Large intestine (tissue), 3 donors: ENCODE results near the gene EML2. TPM values are rescaled to one million over a fixed set of nuclear protein-coding genes. Genes with fewer than 3 reads are reported as not detected.

ENCODE experiments used
- DNase-seq, 2 donors: peaks; one replicate each; pipeline versions ENCODE4 v3.0.0 to v3.0.0-alpha.2; 2013
- H3K27ac ChIP-seq: one replicate; pipeline ENCODE4 v1.5.1; 2013; ENCODE audit warnings: low read length
- H3K27me3 ChIP-seq: 2 replicates; pipeline ENCODE4 v1.6.1; 2013; ENCODE audit warnings: low read length; ENCODE audit not compliant: control insufficient read depth, insufficient read depth
- H3K36me3 ChIP-seq: 2 replicates; pipeline ENCODE4 v1.6.1; 2013; ENCODE audit warnings: low read length; ENCODE audit not compliant: control insufficient read depth, insufficient read depth
- H3K4me1 ChIP-seq: one replicate; pipeline ENCODE4 v1.6.1; 2013; ENCODE audit warnings: low read length; ENCODE audit not compliant: control insufficient read depth, insufficient read depth
- H3K4me3 ChIP-seq: one replicate; pipeline ENCODE4 v1.5.1; 2013; ENCODE audit warnings: low read length
- H3K9me3 ChIP-seq: one replicate; pipeline ENCODE4 v1.6.1; 2013; ENCODE audit warnings: mild to moderate bottlenecking, low read depth, low read length, moderate library complexity; ENCODE audit not compliant: control insufficient read depth
- WGBS: methylation state at CpG from one replicate; pipeline ENCODE4 v1.1.5; 2013; ENCODE audit warnings: low lambda C conversion rate; ENCODE audit not compliant: insufficient coverage; 5-methylcytosine and 5-hydroxymethylcytosine counted together
- polyA plus RNA-seq: library from polyadenylated mRNA; unstranded; fragments of 120-200 nt; gene quantifications from one replicate; pipeline ENCODE4 v1.2.1, GENCODE V29; 2013

EML2 gene
- polyA plus RNA-seq, 1 donor = 24.4 TPM

DNA sequence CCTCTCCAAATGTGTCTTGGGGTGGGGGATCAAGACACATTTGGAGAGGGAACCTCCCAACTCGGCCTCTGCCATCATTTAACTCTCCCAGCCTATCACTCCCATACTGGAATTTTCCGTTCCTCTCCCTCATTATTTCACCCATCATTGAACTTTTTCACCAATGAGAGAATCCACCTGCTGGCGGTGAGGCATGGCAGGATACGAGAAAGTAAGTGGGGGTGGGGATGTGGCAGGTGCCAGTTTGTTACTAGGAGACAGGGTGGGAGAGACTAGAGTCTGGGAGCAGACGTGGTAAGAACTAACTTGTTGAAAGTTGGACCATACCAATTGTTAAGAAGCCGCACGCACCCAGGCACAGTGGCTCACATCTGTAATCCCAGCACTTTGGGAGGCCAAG lies 35.7 kb upstream of the EML2 start:
- WGBS = 60% methylated on average over 1 of the region's 7 CpGs
- H3K4me3 ChIP-seq = no peak overlapping the region
- peaks cover 58% of the 10 kb centered on the region for H3K27me3 ChIP-seq

DNA sequence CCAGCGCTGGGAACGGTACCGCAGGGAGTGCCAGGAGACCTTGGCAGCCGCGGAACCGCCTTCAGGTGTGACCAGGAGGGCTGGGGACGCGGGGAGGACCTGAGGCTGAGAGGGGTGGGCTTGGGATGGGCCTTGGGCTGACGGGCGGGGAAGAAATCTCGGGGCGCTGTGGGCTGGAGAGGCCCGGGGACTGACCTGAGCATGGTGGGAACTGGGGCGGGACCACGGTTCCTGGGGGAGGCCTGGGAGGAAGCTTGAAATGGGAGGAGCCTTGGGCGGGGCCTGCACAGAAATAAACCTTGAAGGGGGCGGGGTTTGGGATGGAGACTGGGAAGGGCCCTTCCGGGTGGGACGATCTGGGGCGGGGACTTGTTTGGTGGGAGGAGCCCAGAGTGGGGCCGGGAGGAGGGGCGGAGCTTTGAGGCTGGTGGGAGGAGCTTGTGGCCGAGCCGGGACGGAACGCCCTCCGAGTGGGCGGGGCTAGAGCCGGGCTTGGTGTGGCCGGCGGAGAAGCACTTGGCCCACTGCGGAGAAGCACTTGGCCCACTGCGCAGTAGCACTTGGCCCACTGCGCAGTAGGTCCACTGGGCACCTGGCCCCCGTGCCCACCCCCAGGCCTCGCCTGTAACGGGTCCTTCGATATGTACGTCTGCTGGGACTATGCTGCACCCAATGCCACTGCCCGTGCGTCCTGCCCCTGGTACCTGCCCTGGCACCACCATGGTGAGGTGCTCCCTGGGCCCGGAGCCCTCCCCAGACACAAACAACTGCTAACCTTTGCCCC lies 31.7 kb upstream of the EML2 start:
- Histone ChIP-seq H3K36me3 (no peaks in the 10 kb centered on the region), H3K9me3 (peaks cover 5% of the 10 kb centered on the region), H3K4me1 (peaks cover 30% of the 10 kb centered on the region), H3K27me3 (peaks cover 67% of the 10 kb centered on the region), H3K4me3 (peak overlapping the region; percentile 33), H3K27ac (no peak overlapping the region)
- WGBS = no CpG with 5 or more reads among the region's 42 CpGs
- DNase-seq = peak; percentile 55 to 75

More for the DNA sequence above, 35.7 kb upstream of the EML2 start:
- Histone ChIP-seq H3K4me1 (peaks cover 23% of the 10 kb centered on the region), H3K36me3 (no peaks in the 10 kb centered on the region), H3K9me3 (peaks cover 5% of the 10 kb centered on the region), H3K27ac (no peak overlapping the region)
- DNase-seq = no peak

DNA sequence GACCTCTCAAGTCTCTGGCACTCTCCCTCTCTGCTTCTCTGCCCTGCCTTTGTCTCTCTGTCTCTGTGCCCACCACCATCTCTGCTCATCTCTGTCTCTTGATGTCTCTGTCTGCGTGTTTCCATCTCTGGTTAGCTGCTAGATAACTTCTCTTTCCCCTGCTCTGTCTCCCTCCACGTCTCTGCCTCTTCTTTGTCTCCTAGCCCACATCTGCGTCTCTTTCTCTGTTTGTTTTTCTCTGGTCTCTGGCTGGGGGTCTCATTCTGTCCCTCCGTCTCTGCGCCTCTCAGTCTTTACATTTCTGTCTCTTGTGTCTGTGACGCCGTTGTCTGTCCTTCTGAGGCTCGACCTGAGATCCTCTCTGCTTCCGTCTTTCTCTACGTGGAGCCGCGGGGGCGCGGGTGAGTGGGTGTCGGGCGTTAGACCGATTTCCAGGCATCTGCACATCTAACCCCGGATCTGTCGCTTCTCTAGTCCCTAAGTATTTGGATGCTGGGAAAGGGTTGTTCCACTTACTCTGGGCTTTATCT lies 29.2 kb upstream of the EML2 start:
- peaks cover 30% of the 10 kb centered on the region for H3K4me1 ChIP-seq
- 0% methylated on average over 3 of the region's 19 CpGs for WGBS
- no peaks in the 10 kb centered on the region for H3K36me3 ChIP-seq
- H3K4me3 ChIP-seq = peak overlapping the region; percentile 25
- peaks cover 5% of the 10 kb centered on the region for H3K9me3 ChIP-seq
- DNase-seq = peak in 1 of 2 donors; percentile 27
- H3K27me3 ChIP-seq = peaks cover 56% of the 10 kb centered on the region
- H3K27ac ChIP-seq = no peak overlapping the region

DNA sequence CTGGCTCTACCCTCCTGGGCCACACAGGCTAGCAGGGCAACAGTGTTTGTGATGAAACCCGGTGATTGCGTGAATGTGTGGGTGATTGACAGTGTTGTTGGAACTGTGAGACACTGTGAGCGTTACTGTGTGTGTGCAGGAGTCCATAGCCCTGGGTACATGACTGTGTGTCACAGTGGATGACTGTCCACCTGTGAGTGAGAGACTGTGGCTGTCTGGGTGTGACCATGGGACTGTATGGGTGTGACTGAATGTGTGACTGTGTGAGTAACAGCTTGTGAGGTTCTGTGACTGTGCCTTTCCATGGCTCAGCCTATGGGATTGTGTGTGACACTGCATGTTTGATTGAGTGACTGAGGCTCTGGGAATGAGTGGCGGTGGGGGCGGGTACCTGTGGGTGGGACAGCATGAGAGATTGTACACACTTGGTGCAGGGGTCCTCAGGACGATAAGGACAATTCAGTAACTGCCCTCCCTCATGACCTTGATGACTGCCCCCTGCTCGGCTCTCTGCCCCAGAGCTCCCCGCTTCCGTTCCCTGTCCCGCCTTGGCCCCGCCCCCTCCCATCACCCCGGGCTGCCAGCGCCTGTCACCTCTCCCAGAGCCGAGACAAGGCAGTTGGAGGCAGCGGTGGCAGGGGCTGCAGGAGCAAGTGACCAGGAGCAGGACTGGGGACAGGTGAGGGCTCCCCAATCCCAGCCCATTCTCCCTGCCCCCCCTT lies 28.6 kb upstream of the EML2 start, which contains the start of gene GIPR:
TSS of gene GIPR (plus strand) at position 602 of the 722 bp plus-strand sequence. CDS start 1,300 bp downstream, outside the sequence.
- Histone ChIP-seq H3K9me3 (peaks cover 5% of the 10 kb centered on the region), H3K27ac (no peak within 1 kb of the TSS), H3K4me1 (peaks cover 30% of the 10 kb centered on the region), H3K27me3 (peaks cover 54% of the 10 kb centered on the region), H3K4me3 (peak within 1 kb of the TSS; percentile 25), H3K36me3 (no peaks in the 10 kb centered on the region)
- no CpG with 5 or more reads among the region's 15 CpGs for WGBS
- peak in 1 of 2 donors; percentile 62 for DNase-seq

DNA sequence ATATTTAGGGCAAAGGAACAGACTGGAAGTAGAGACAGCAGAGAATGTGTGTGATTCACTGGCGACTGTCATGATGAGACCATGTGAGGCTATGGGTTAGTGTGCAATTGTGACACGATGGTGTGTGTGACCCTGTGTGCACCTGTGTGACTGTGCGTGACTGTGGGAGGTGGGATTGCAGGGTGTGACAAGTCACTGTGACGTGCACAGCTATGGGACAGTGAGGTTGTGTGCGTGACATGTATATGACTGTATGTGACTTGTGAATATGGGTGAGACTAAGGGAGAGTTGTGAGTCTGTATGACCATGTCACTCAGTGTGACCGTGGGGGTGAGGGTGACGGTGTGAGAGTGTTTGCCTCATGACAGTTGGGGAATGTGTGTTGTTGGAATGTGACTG lies 25.4 kb upstream of the EML2 start:
- peaks cover 39% of the 10 kb centered on the region for H3K27me3 ChIP-seq

DNA sequence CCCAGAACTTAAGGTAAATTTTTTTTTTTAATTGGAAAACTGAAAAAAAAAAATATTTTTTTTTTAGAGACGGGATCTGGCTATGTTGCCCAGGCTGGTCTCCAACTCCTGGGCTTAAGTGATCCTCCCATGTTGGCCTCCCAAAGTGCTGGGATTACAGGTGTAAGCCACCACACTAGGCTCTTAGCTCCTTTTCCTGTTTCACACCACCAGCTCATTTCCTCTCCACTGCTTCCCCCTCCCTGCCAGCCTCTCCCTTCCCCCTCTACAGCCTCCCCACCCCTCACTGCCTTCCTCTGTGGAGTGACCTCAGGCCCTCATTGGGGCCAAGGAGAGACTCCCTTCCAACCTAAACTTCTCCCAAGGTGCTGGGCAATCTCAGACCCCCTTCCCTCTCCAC lies 24.6 kb upstream of the EML2 start:
- WGBS = no CpG with 5 or more reads among the region's 1 CpG
- H3K4me1 ChIP-seq = peaks cover 12% of the 10 kb centered on the region
- H3K9me3 ChIP-seq = no peaks in the 10 kb centered on the region
- no peak for DNase-seq
- H3K36me3 ChIP-seq = no peaks in the 10 kb centered on the region
- H3K27me3 ChIP-seq = peaks cover 36% of the 10 kb centered on the region
- no peak overlapping the region for H3K27ac ChIP-seq
- H3K4me3 ChIP-seq = no peak overlapping the region

More for the DNA sequence above, 25.4 kb upstream of the EML2 start:
- Histone ChIP-seq H3K4me1 (peaks cover 20% of the 10 kb centered on the region), H3K9me3 (no peaks in the 10 kb centered on the region), H3K4me3 (no peak overlapping the region), H3K36me3 (no peaks in the 10 kb centered on the region), H3K27ac (no peak overlapping the region)
- WGBS = 100% methylated on average over 1 of the region's 7 CpGs
- DNase-seq = no peak

DNA sequence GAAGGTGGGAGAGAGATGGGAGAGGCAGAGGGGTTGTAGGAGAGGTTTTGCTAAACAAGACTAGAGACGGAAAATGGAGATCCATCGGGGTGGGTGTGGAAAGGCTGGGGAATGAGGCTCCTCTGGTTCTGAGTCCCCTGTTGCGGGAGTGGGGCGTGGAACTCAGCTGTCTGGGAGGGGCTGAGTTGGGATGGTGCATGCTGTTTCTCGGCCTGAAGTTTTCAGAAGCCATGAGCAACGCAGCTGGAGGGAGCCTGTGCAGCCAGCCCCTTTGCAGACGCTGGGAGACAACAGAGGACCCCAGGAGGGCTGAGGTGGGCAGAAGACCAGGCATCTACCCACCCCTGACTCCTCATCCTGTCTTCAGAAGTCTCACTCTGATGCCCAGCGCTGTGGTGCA lies 21.4 kb upstream of the EML2 start:
- whole genome bisulfite sequencing = no CpG with 5 or more reads among the region's 8 CpGs
- H3K27me3 ChIP-seq = peaks cover 21% of the 10 kb centered on the region

DNA sequence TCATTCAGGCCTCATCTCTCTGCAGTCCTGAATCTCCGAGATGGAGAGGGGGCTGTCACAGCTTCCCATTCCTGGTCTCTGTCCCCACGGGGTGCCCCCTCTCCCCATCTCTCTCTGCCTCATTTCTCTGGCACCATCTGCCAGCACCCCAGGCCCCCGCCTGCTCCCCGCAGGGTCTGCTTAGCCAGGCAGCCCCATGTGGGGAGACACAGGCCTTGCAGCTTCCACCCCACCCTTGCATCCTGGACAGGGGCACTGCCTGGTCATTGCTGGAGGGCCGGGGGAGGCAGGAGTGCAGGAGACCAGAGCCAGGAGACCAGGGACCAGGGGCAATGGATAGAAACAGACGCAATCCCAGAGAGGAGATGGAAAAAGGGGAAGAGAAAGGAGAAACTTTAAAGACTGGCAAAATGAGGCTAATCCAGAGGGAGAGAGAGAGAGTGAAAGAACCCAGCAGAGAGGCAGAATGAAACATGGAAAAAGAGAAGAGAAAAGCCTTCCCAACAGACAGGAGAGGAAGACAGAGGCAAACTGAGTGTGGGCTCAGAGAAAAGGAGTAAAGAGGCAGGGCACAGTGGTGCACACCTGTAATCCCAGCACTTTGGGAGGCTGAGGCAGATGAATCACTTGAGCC lies 20.0 kb upstream of the EML2 start:
- H3K27me3 ChIP-seq = peaks cover 21% of the 10 kb centered on the region
- no peak for DNase-seq
- no peak overlapping the region for H3K4me3 ChIP-seq
- H3K36me3 ChIP-seq = no peaks in the 10 kb centered on the region
- no peaks in the 10 kb centered on the region for H3K9me3 ChIP-seq
- no peaks in the 10 kb centered on the region for H3K4me1 ChIP-seq
- H3K27ac ChIP-seq = no peak overlapping the region
- 87% methylated on average over 2 of the region's 6 CpGs for WGBS

More for the DNA sequence above, 21.4 kb upstream of the EML2 start:
- no peak overlapping the region for H3K27ac ChIP-seq
- no peak overlapping the region for H3K4me3 ChIP-seq
- H3K36me3 ChIP-seq = no peaks in the 10 kb centered on the region
- DNase-seq = no peak
- no peaks in the 10 kb centered on the region for H3K9me3 ChIP-seq
- H3K4me1 ChIP-seq = no peaks in the 10 kb centered on the region

DNA sequence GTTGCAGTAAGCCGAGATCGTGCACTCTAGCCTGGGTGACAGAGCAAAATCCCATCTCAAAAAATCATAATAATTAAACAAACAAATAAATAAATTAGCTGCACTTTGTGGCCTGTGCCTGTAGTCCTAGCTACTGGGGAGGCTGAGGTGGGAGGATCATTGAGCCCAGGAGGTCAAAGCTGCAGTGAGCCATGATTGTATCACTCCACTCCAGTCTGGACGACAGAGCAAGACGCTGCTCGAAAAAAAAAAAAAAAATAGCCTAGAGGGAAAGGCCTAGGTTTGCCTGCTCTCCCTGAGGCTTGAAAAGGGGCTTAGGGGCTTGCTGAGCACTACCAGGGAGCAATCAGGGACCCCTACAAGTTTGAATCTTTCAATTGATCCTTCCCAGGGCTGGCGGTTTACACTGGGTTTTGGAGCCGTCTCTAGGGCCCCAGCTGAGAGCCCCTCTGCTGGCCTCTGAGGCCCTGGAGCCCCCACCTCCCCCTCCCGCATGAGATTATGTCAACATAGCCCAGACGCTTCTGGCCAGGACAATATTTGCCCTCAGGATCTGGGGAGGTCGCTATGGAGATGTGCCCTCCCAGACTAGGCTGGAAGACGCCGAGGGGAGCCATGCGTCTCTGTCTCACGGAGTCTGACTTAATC lies 18.4 kb upstream of the EML2 start:
- Histone ChIP-seq H3K36me3 (no peaks in the 10 kb centered on the region), H3K27ac (no peak overlapping the region), H3K9me3 (no peaks in the 10 kb centered on the region), H3K4me1 (no peaks in the 10 kb centered on the region), H3K4me3 (no peak overlapping the region), H3K27me3 (peaks cover 25% of the 10 kb centered on the region)
- DNase-seq = peak in 1 of 2 donors; percentile 43
- 20% methylated on average over 1 of the region's 14 CpGs for WGBS

DNA sequence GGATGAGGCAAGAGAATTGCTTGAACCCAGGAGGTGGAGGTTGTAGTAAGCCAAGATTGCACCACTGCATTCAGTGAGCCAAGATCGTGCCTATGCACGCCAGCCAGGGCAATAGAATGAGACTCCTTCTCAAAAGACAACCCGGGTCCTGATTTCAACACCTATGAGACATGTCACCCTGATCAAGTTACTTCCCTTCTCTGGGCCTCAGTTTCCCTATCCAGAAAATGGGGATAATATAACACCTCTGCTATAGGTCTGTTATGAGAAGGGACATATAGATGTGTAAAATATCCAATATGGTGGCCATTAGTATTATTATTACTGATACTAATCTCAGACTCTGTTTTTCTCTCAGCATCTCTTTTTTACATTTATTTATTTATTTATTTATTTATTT lies 15.9 kb upstream of the EML2 start:
- no CpG with 5 or more reads among the region's 3 CpGs for WGBS
- DNase-seq = no peak
- Histone ChIP-seq H3K27ac (no peak overlapping the region), H3K27me3 (peaks cover 17% of the 10 kb centered on the region), H3K4me3 (no peak overlapping the region), H3K4me1 (no peaks in the 10 kb centered on the region), H3K36me3 (no peaks in the 10 kb centered on the region), H3K9me3 (no peaks in the 10 kb centered on the region)
